Myocyte (in vitro differentiated cells): ENCODE data around the gene MXRA8. TPM values are rescaled to one million over a fixed set of nuclear protein-coding genes. Genes with fewer than 3 reads are reported as not detected.
"Not testable (repeated sequence)": the region's sequence is repeated elsewhere in the genome, so short reads cannot be mapped to it uniquely, and the experiment has no call there.

Experiments
- DNase-seq: peaks from one replicate; pipeline ENCODE4 v3.0.0-alpha.2; 2012; ENCODE audit warnings: low read depth
- polyA plus RNA-seq: library from polyadenylated mRNA; unstranded; fragments of >200 nt; gene quantifications from one replicate; pipeline ENCODE4 v1.2.1, GENCODE V29; 2012; ENCODE audit warnings: missing spikeins
- total RNA-seq: library from RNA; depleted of rRNA; stranded (reverse); fragments of >200 nt; gene quantifications from 2 replicates; pipeline ENCODE4 v1.2.3, GENCODE V29; 2014

The MXRA8 gene
- 224 and 252 TPM in 2 replicates for total RNA-seq
- polyA plus RNA-seq: 360 TPM

DNA sequence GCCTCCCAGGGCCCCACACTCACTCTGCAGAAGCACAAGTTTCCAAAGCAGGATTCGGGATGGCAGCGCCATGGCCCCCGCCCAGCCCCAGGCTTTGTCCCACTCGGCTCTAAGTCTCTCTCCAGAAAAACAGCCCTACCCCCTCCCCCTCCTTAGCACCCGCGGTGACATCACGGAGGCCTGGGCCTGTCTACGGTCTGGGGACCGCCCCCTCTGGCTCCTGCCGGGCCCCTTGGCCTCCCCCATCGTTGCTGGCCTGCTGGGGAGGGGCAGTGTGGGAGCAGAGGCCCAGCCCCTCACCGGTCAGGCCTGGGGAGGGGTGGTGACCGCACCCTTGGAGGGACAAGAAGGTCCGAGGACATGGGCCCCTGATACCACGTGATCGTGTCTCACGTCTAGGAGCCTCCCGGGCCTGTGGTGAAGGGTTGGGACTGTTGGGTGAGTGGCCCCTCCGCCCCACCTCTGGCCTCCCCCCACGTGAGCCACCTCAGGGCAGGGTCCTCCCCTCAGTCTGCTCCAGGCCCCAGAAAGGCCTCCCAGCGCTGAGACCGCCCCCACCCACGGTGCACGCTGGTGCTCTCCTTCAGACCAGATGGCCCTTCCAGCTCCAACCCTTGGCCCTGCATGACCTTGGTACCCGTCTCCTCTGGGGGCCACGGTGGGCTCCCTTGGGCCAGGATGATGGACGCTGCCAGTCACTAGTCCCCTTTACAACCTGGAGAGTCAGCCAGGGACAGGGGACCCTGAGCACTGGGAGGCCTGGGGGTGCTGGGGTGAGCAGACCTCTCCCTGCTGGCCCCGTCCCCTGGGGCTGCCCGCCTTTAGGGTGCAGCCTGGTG is at the start of gene MXRA8:
MXRA8 (minus strand) TSS at position 123 of the 839 bp plus-strand sequence; CDS start at position 72, 51 bp downstream.
- peak; percentile 90 for DNase-seq

DNA sequence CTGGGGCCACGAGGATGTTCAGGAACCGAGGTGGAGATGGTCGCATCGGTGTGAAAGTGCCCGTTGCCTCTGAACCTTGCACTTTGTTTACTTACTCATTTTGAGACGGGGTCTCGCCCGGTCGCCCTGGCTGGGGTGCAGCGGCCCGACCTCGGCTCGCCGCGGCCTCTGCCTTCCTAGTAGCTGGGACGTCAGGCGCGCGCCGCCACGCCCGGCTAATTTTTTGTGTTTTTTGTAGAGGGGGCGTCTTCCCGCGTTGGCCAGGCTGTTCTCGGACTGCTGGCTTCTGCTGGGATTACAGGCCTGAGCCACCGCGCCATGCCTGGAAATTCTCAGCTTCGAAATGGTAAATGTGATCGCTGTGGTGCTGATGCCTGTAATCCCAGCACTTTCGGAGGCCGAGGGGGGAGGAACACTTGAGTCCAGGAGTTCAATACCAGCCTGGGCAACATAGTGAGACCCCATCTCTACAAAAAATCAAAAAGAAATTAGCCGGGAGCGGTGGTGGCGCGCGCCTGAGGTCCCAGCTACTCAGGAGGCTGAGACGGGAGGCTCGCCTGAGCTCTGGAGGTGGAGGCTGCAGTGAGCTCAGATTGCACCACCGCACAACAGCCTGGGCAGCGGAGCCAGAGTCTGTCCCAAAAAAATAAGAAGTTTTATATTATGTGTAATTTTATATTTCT is 49.4 kb upstream of the MXRA8 start:
- peak; percentile 32 for DNase-seq

- peak; percentile 95 for DNase-seq
Measured at GRCh38 chr1:1406821-1407635, 48.7 kb upstream of the MXRA8 start, which contains the start of gene MRPL20. Gene MRPL20, minus strand, starts transcription at chr1:1407293. Its CDS starts 76 bp downstream, at chr1:1407217.

DNA sequence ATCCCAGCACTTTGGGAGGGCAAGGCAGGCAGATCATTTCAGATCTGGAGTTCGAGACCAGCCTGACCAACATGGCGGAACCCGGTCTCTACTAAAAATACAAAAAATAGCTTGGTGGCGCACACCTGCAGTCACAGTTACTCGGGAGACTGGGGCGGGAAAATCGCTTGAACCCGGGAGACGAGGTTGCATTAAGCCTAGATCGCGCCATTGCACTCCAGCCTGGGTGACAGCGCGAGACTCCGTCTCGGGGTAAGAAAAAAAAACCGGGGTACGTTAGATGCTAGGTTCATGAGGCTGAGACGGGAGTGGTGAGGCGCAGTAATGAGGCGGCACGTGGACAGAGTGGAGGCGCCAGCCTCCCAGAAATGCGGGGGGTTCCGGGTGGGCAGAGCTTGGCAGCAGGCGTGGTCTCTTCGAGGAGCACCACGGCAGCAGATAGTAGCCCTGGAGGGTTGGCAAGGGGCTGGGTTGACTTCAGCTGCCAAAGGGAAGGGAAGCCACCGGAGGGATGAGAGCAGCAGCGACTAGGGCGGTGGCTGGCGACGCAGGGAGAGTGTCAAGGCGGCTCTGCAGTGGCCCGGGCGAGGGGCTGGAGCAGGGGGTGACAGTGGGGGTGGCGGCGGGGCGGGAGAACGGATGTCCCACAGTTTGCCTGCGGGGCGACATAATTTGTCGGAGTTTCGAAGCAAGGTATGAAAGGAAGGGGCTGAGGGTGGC is 47.9 kb upstream of the MXRA8 start:
- peak; percentile 17 for DNase-seq

DNA sequence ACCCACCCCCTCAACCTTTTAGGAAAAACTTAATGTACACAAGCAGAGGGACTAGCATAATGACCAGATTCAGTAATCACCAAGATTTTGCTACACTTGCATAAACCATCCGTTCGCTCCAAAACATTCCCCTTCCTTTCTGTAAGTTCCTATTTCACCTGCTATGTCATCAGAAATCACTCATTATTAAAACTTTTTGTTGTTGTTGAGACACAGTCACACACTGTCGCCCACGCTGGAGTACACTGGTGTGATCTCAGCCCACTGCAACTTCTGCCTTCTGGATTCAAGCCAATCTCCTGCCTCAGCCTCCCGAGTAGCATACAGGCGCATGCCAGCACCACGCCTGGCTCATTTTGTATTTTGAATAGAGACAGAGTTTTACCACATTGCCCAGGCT is 45.3 kb upstream of the MXRA8 start:
- DNase-seq: no peak

- DNase-seq: not testable (repeated sequence)
Measured at GRCh38 chr1:1402901-1403392, 44.6 kb upstream of the MXRA8 start.

- DNase-seq: peak; percentile 64
Measured at GRCh38 chr1:1402072-1402900, 43.9 kb upstream of the MXRA8 start.

GRCh38 chr1:1401457-1402010 is 43.2 kb upstream of the MXRA8 start:
- no peak for DNase-seq

DNA sequence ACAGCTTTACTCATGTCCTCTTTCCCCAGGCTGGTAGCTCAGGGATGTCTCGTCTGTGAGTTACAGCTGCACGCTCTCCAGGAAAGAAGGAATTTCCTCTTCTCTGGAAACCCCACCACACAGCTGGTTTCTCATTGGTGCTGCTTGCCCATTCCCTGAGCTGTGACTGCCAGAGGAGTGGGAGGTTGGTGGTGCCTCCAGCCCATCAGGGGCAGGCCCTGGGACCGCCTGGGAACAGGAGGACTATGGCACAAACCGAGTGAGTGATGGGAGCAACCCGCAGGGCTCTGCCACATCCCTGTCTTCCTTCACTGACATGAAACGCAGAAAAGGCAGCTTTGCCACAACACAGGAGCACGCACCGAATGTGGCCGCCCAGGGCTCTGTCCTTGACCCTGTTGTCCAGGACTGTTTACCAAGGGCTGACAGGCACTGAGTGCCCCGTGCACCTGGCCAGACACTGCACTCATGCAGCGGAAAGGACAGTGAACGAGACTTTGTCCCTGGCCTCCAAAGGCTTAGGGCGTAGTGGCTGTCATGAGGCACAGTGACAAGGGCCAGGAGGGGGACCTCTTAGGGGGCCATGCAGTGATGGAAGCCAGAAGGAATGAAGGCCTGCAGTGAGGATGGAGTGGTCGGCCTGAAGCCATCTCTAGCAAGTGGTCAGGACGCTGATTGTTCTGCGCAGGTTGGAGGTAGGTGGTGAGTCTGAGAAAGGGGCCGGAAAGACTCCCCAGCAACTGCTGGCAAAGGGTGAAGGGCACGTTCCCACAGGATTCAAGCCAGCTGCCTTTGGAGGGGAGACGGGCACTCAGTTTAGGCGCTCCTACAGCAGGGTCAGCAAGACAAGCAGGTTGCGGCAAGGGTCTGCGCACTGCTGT is 42.5 kb upstream of the MXRA8 start:
- DNase-seq: no peak

- peak; percentile 79 for DNase-seq
Measured at GRCh38 chr1:1399872-1400575, 41.7 kb upstream of the MXRA8 start.

DNA sequence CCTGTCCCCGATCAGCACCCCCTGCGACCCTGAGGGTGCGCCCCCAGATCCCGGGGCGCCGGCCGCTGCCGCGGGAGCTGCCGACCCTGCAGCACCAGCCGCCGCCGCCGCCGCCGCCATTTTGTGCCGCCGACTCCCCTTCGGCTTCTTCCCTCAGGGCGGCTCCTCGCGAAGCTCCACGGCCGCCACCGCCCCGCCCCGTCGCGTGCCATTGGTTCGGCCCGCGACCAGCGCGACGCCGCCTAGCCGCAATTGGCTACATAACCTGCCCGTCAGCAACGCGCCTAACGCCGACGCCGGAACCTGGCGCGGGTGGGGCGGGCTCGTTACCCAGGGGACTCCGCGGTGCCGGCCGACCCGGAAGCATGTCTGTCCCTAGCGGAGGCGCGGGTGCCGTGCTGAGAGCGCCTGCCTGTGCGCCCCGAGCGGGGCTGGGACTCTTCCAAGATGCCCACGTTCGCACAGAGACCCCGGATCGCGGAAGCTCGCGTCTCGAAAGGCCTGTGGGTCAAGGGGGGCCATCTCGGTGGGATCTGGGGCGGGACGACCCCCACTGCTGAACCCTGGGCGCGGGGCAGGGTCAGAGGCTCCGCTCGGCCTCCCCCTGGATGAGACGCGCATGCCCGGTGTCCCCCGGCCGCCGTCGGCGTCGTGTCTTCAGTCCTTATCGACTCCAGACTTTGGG is 41.0 kb upstream of the MXRA8 start, which contains the start of gene CCNL2:
CCNL2 (minus strand) TSS at position 149 of the 685 bp plus-strand sequence; CDS start at position 120, 29 bp downstream.
- peak; percentile 98 for DNase-seq

- no peak for DNase-seq
Measured at GRCh38 chr1:1398677-1399186, 40.4 kb upstream of the MXRA8 start.

GRCh38 chr1:1397839-1398523 is 39.6 kb upstream of the MXRA8 start:
- peak; percentile 51 for DNase-seq

GRCh38 chr1:1395166-1395565 is 36.8 kb upstream of the MXRA8 start:
- no peak for DNase-seq

GRCh38 chr1:1394116-1394515 is 35.8 kb upstream of the MXRA8 start:
- DNase-seq: no peak

- DNase-seq: peak; percentile 42
Measured at GRCh38 chr1:1393428-1393827, 35.1 kb upstream of the MXRA8 start.
